SK-N-SH (cell line): ENCODE data around the gene BRWD1. TPM values are rescaled to one million over a fixed set of nuclear protein-coding genes. Genes with fewer than 3 reads are reported as not detected.
A peak's percentile ranks its signal among the peaks of the same experiment; 100 is the strongest.

Experiments
- CTCF ChIA-PET: fragments of 300-600, 350-600 bp; formaldehyde crosslinking; extraction: SDS; loops from one replicate; lab custom pipeline; 2021; lab: Yijun Ruan, JAX
- POLR2A ChIA-PET: fragments of 350-600 bp; sonication (Branson Sonifier 250); formaldehyde crosslinking; extraction: SDS; loops from one replicate; lab custom pipeline; 2020; ENCODE audit warnings: antibody characterized with exemption, inconsistent platforms; lab: Yijun Ruan, JAX
- DNase-seq: peaks from one replicate; pipeline ENCODE4 v3.0.0; 2012
- H2AFZ ChIP-seq: fragments of 200-600 bp; sonication (generic); 2 replicates; pipeline ENCODE4 v1.8.1; 2016; ENCODE audit warnings: antibody characterized with exemption, mild to moderate bottlenecking, low read depth
- H3F3A ChIP-seq: fragments of 200-600 bp; sonication (generic); replicated peaks from 2 replicates; pipeline ENCODE3; 2016; ENCODE audit warnings: antibody characterized with exemption, mild to moderate bottlenecking; ENCODE audit not compliant: insufficient read depth
- H3K27ac ChIP-seq, 2 experiments: fragments of 200-500 bp in 1 of 2; fragments of 200-600 bp in 1 of 2; sonication (Bioruptor generic) in 1 of 2; sonication (generic), shearing (Covaris generic) in 1 of 2; 2 replicates each; pipeline versions ENCODE4 v1.5.1 to v1.6.1; 2014 to 2016; ENCODE audit warnings: low read depth in 2 of 2, inconsistent platforms in 1 of 2, low read length in 1 of 2, mild to moderate bottlenecking in 1 of 2, mixed read lengths in 1 of 2
- H3K27me3 ChIP-seq: fragments of 200-600 bp; sonication (generic), shearing (Covaris generic); 2 replicates; pipeline ENCODE4 v1.6.1; 2016; ENCODE audit warnings: mixed run types; ENCODE audit not compliant: insufficient read depth
- H3K36me3 ChIP-seq, 2 experiments: fragments of 200-500 bp in 1 of 2; fragments of 200-600 bp in 1 of 2; sonication (Bioruptor generic) in 1 of 2; sonication (generic) in 1 of 2; replicated peaks in 1 of 2; 2 replicates each; pipeline versions ENCODE3 to v1.5.1; 2014 to 2016; ENCODE audit warnings: low read length in 1 of 2, mild to moderate bottlenecking in 1 of 2; ENCODE audit not compliant: insufficient read depth in 2 of 2, control insufficient read depth in 1 of 2
- H3K4me1 ChIP-seq, 2 experiments: fragments of 200-500 bp in 1 of 2; fragments of 200-600 bp in 1 of 2; sonication (Bioruptor generic) in 1 of 2; sonication (generic), shearing (Covaris generic) in 1 of 2; 2 replicates each; pipeline versions ENCODE4 v1.5.1 to v1.6.1; 2014 to 2016; ENCODE audit warnings: low read depth in 1 of 2, low read length in 1 of 2, mixed run types in 1 of 2; ENCODE audit not compliant: insufficient read depth in 2 of 2, control insufficient read depth in 1 of 2
- H3K4me2 ChIP-seq: fragments of 200-600 bp; sonication (generic), shearing (Covaris generic); 2 replicates; pipeline ENCODE4 v1.6.1; 2017; ENCODE audit warnings: mixed run types
- H3K4me3 ChIP-seq, 2 experiments: fragments of 200-500 bp in 1 of 2; fragments of 200-600 bp in 1 of 2; sonication (Bioruptor generic) in 1 of 2; sonication (generic), shearing (Covaris generic) in 1 of 2; 2 replicates each; pipeline versions ENCODE4 v1.5.1 to v1.8.1; 2014 to 2016; ENCODE audit warnings: low read depth in 2 of 2, inconsistent platforms in 1 of 2, low read length in 1 of 2, mild to moderate bottlenecking in 1 of 2, mixed read lengths in 1 of 2, moderate library complexity in 1 of 2
- H3K79me2 ChIP-seq: fragments of 200-600 bp; sonication (generic); 2 replicates; pipeline ENCODE4 v1.8.1; 2017; ENCODE audit warnings: mild to moderate bottlenecking; ENCODE audit not compliant: insufficient read depth
- H3K9ac ChIP-seq: fragments of 200-600 bp; sonication (generic); 2 replicates; pipeline ENCODE4 v1.6.1; 2017; ENCODE audit warnings: mixed run types
- H3K9me2 ChIP-seq: fragments of 200-600 bp; sonication (generic); 2 replicates; pipeline ENCODE4 v1.6.1; 2017; ENCODE audit warnings: mixed run types
- H3K9me3 ChIP-seq: fragments of 200-600 bp; sonication (generic); 2 replicates; pipeline ENCODE4 v1.6.1; 2017; ENCODE audit warnings: mixed run types, mild to moderate bottlenecking, moderate library complexity
- H4K20me1 ChIP-seq: fragments of 200-600 bp; sonication (generic); 2 replicates; pipeline ENCODE4 v1.6.1; 2017; ENCODE audit warnings: mild to moderate bottlenecking, mixed run types; ENCODE audit not compliant: insufficient read depth
- CTCF ChIP-seq: fragments of 200-600 bp; sonication (generic); IDR thresholded peaks from 2 replicates; pipeline ENCODE4 v1.6.1; 2017; ENCODE audit warnings: antibody characterized with exemption, mild to moderate bottlenecking, moderate library complexity
- FOXM1 ChIP-seq: IDR thresholded peaks from 2 replicates; pipeline ENCODE4 v1.4.0; 2012; ENCODE audit warnings: low read depth, mild to moderate bottlenecking
- JUND ChIP-seq: IDR thresholded peaks from 2 replicates; pipeline ENCODE4 v1.4.0; 2012
- MAX ChIP-seq: IDR thresholded peaks from 2 replicates; pipeline ENCODE4 v1.4.0; 2012; ENCODE audit warnings: low read depth
- POLR2AphosphoS5 ChIP-seq: IDR thresholded peaks from 2 replicates; pipeline ENCODE4 v1.6.1; 2012; ENCODE audit warnings: low read depth, low read length
- RAD21 ChIP-seq: IDR thresholded peaks from 2 replicates; pipeline ENCODE4 v1.6.1; 2012; ENCODE audit warnings: mild to moderate bottlenecking, low read length
- RCOR1 ChIP-seq: fragments of 150-350 bp; IDR thresholded peaks from 2 replicates; pipeline ENCODE4 v1.6.1; 2017; ENCODE audit warnings: antibody characterized with exemption, low read length
- RFX5 ChIP-seq: IDR thresholded peaks from 2 replicates; pipeline ENCODE4 v1.6.1; 2012; ENCODE audit warnings: mild to moderate bottlenecking, improper control_type of control experiment, low read length
- RXRA ChIP-seq: IDR thresholded peaks from 2 replicates; pipeline ENCODE4 v1.4.0; 2012; ENCODE audit warnings: low read depth, mild to moderate bottlenecking, borderline replicate concordance
- SIN3A ChIP-seq: IDR thresholded peaks from 2 replicates; pipeline ENCODE4 v1.6.1; 2012; ENCODE audit warnings: low read depth, mild to moderate bottlenecking, low read length, moderate library complexity, borderline replicate concordance
- TEAD4 ChIP-seq: IDR thresholded peaks from 2 replicates; pipeline ENCODE4 v1.4.0; 2012; ENCODE audit warnings: mild to moderate bottlenecking, borderline replicate concordance; ENCODE audit not compliant: insufficient read depth
- USF1 ChIP-seq: IDR thresholded peaks from 2 replicates; pipeline ENCODE4 v1.4.0; 2012; ENCODE audit warnings: low read depth, borderline replicate concordance
- WGBS: methylation state at CpG from one replicate; pipeline ENCODE4 v1.1.6; 2017; ENCODE audit warnings: low lambda C conversion rate; 5-methylcytosine and 5-hydroxymethylcytosine counted together
- polyA plus RNA-seq, 3 experiments: library from polyadenylated mRNA; depleted of rRNA; stranded (reverse); fragments of >200 nt; gene quantifications; 2 replicates each; pipeline ENCODE4 v1.2.3, GENCODE V29; 2012

Gene BRWD1
- polyA plus RNA-seq, 1 of the 3 experiments (the other 2 are of a cell fraction): 7.9 TPM

- no peaks in the 10 kb centered on the region for H3K9me2 ChIP-seq
- ChIA-PET CTCF (interaction anchor here (0.6 to 4.1 kb wide), 4 partner anchors 14 to 871 kb away, joined by 3 to 16 read pairs (median 3); no protein-coding TSS in a partner anchor), POLR2A (no interaction called here)
- H4K20me1 ChIP-seq: no peaks in the 10 kb centered on the region; the same call in 1 of the 2 replicates
- no peak overlapping the region for H3K4me3 ChIP-seq
- no peaks in the 10 kb centered on the region for H3K27me3 ChIP-seq
- H3F3A ChIP-seq: peaks cover 12% of the 10 kb centered on the region
- H3K27ac ChIP-seq: no peak overlapping the region
- no peak overlapping the region for H3K9ac ChIP-seq
- no peak overlapping the region for H3K4me2 ChIP-seq
- WGBS: 73% methylated on average over 4 of the region's 4 CpGs
- TF ChIP-seq CTCF (peak; percentile 65), MAX (no peak), RAD21 (peak; percentile 48; the same call in 1 of the 2 replicates)
- no peak overlapping the region for H2AFZ ChIP-seq
- no peaks in the 10 kb centered on the region; a peak in 1 of 4 replicates for H3K4me1 ChIP-seq
- H3K9me3 ChIP-seq: no peaks in the 10 kb centered on the region
- H3K79me2 ChIP-seq: peaks cover 11% of the 10 kb centered on the region
- H3K36me3 ChIP-seq: peaks cover 53 to 64% of the 10 kb centered on the region in 2 experiments
- DNase-seq: no peak
Observed at GRCh38 chr21:39175154-39175553, 138.3 kb downstream of the BRWD1 start.

- H3K36me3 ChIP-seq: peaks cover 48 to 57% of the 10 kb centered on the region in 2 experiments
- no peaks in the 10 kb centered on the region for H3K27me3 ChIP-seq
- DNase-seq: no peak
- ChIA-PET POLR2A (interaction anchor here (1.0 kb wide), 1 partner anchor 10 kb away, joined by 3 read pairs; the partner anchor contains the start of gene PSMG1), CTCF (interaction anchor here (0.6 to 4.1 kb wide), 5 partner anchors 13 to 870 kb away, joined by 3 to 16 read pairs (median 3); no protein-coding TSS in a partner anchor)
- no peak overlapping the region for H3K27ac ChIP-seq
- H3F3A ChIP-seq: peaks cover 12% of the 10 kb centered on the region
- H3K4me3 ChIP-seq: no peak overlapping the region
- H3K4me1 ChIP-seq: no peaks in the 10 kb centered on the region; a peak in 1 of 4 replicates
- no peaks in the 10 kb centered on the region for H3K9me2 ChIP-seq
- H3K9me3 ChIP-seq: no peaks in the 10 kb centered on the region
- no peak overlapping the region for H2AFZ ChIP-seq
- H4K20me1 ChIP-seq: no peaks in the 10 kb centered on the region; the same call in 1 of the 2 replicates
- peaks cover 7% of the 10 kb centered on the region; the same call in 1 of the 2 replicates for H3K79me2 ChIP-seq
- H3K9ac ChIP-seq: no peak overlapping the region
- 97% methylated on average over 3 of the region's 3 CpGs for WGBS
- no peak overlapping the region for H3K4me2 ChIP-seq
- TF ChIP-seq RXRA: no peak
- TF ChIP-seq POLR2AphosphoS5: no peak
Observed at GRCh38 chr21:39173716-39174680, 139.4 kb downstream of the BRWD1 start.

GRCh38 chr21:39169906-39170305 lies 143.5 kb downstream of the BRWD1 start:
- no peak overlapping the region for H3K9ac ChIP-seq
- ChIA-PET CTCF (no interaction called here), POLR2A (no interaction called here)
- H3K27me3 ChIP-seq: no peaks in the 10 kb centered on the region
- no peaks in the 10 kb centered on the region for H3K9me2 ChIP-seq
- DNase-seq: no peak
- H3K79me2 ChIP-seq: peaks cover 3% of the 10 kb centered on the region; the same call in 1 of the 2 replicates
- H3K9me3 ChIP-seq: no peaks in the 10 kb centered on the region
- H3K36me3 ChIP-seq: peaks cover 25 to 28% of the 10 kb centered on the region in 2 experiments
- H2AFZ ChIP-seq: no peak overlapping the region
- 99% methylated on average over 5 of the region's 5 CpGs for WGBS
- H3K4me1 ChIP-seq: no peaks in the 10 kb centered on the region
- H3K27ac ChIP-seq: no peak overlapping the region
- no peak overlapping the region for H3K4me3 ChIP-seq
- no peaks in the 10 kb centered on the region for H3F3A ChIP-seq
- H4K20me1 ChIP-seq: no peaks in the 10 kb centered on the region; the same call in 1 of the 2 replicates
- H3K4me2 ChIP-seq: no peak overlapping the region
- TF ChIP-seq RFX5 (no peak), SIN3A (no peak), JUND (no peak), CTCF (no peak), FOXM1 (no peak), TEAD4 (no peak), USF1 (no peak), POLR2AphosphoS5 (no peak), RCOR1 (no peak), RAD21 (no peak)
